Activated T-cell treated with anti-CD3 and anti-CD28 coated beads, Interleukin-2, amount 50 U/mL, for 4 hours (primary cell): ENCODE measurements around the gene HCFC1R1. TPM values are rescaled to one million over a fixed set of nuclear protein-coding genes. Genes with fewer than 3 reads are reported as not detected.

Source experiments
- ATAC-seq, 2 donors: fragments of 200-7000 bp; cut with Tn5 transposase; one replicate each; pipeline ENCODE4 v1.10.0; 2021
- DNase-seq: peaks from one replicate; pipeline ENCODE4 v3.0.0-alpha.2; 2020
- H3K27me3 Mint-ChIP-seq: one replicate; pipeline ENCODE4 v1.8.0; 2021; ENCODE audit warnings: low read depth, mixed read lengths
- H3K36me3 Mint-ChIP-seq: one replicate; pipeline ENCODE4 v1.8.0; 2022; ENCODE audit warnings: mixed read lengths; ENCODE audit not compliant: insufficient read depth
- H3K4me1 Mint-ChIP-seq: one replicate; pipeline ENCODE4 v1.8.0; 2021; ENCODE audit warnings: low read depth, mixed read lengths
- H3K4me3 Mint-ChIP-seq: one replicate; pipeline ENCODE4 v1.8.0; 2021; ENCODE audit warnings: mild to moderate bottlenecking, moderate library complexity, mixed read lengths
- H3K9me3 Mint-ChIP-seq: one replicate; pipeline ENCODE4 v1.8.0; 2021; ENCODE audit warnings: mixed read lengths
- total RNA-seq, 3 donors: library from RNA; stranded (reverse); gene quantifications; one replicate each; pipeline ENCODE4 v1.2.1, GENCODE V29; 2021

Gene HCFC1R1
- total RNA-seq, 3 donors from 2014 or later: 32.7 to 36.9 (median 33.9) TPM

DNA sequence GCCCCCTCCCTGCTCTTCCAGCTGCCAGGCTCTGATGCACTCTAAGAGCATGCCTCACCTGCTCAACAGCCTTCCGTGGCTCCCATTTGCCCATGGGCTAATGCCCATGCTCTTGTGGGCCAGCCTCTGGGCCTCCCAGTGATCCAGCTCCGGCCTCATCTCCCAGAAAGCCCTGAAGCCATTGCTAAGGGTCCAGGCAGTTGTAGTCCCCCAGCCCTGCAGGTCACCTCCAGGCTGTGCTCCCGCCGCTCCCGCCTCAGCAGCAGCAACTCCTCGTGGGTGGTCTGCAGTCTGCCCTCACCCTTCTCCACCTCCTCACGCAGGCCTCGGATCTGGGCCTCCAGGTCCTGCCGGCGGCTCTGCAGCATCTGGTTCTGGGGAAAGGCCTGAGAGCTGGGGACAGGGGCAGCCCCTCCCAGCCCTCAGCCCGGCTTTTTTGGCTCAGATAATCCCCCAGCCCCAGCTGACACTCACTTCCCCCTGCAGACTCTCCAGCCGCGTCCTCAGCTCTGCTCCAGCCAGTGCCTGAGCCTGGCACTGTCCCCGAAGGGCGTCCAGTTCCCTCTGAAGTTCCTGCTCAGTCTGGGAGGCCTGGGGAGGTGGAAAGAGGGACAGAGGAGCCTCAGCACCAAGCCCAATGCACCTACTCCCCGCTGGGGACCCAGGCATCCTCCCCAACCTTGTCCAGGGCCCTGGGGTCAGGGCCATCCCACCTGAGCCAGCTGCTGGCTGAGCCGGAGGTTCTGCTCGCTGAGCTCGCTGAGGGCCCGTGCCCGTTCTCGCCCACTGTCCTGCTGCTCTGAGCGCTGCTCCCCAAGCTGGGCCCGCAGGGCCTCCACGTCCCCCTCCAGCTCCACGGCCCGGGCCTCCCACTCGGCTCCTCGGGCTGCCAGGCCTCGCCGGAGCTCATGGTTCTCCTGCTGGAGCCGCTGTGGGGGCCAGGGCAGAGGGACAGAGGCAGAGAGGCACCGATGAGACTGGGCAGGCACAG, 6.8 kb upstream of the HCFC1R1 start:
- ATAC-seq (no peak), DNase-seq (no peak)
- peaks cover 15% of the 10 kb centered on the region for H3K4me1 Mint-ChIP-seq
- peak overlapping the region; percentile 59 for H3K4me3 Mint-ChIP-seq
- H3K9me3 Mint-ChIP-seq: no peaks in the 10 kb centered on the region
- peaks cover 50% of the 10 kb centered on the region for H3K27me3 Mint-ChIP-seq
- H3K36me3 Mint-ChIP-seq: peaks cover 11% of the 10 kb centered on the region

GRCh38 chr16:3029491-3030221, 5.9 kb upstream of the HCFC1R1 start:
- ATAC-seq: peak; percentile 42 to 51

DNA sequence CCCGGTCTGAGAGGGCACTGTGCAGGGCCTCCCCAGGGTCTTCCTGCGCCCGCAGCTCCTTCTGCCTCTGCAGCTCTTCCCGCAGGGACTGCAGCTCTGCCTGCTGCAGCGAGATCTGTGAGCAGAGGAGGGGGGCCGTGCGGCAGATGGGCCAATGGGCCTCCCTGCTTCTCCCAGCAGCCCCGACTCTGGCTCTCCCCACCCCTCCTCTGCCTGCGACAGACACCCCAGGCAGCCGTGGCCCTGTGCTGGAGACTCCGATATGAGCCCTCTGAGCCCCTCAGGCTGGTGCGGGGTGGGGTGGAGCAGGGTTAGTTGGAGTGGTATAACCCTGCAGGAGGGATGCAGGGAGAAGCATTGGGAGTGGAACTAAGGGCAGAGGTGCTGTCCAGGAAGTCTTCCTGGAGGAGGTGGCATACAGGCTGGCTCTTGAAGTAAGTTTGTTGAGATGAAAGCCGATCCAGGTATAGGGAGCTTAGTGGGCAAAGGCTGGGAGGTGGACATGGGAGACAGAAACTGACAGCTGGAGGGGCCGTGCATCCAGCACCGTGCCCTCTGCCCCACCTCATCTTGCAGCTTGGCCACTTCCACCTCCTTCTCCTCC, 5.1 kb upstream of the HCFC1R1 start:
- ATAC-seq (no peak), DNase-seq (no peak)
- Mint-ChIP-seq H3K4me1 (peaks cover 21% of the 10 kb centered on the region), H3K27me3 (peaks cover 33% of the 10 kb centered on the region), H3K36me3 (peaks cover 13% of the 10 kb centered on the region), H3K9me3 (no peaks in the 10 kb centered on the region), H3K4me3 (no peak overlapping the region)

More at GRCh38 chr16:3029491-3030221, 5.9 kb upstream of the HCFC1R1 start:
- Mint-ChIP-seq H3K4me1 (peaks cover 15% of the 10 kb centered on the region), H3K4me3 (peak overlapping the region; percentile 59), H3K27me3 (peaks cover 41% of the 10 kb centered on the region), H3K36me3 (peaks cover 11% of the 10 kb centered on the region), H3K9me3 (no peaks in the 10 kb centered on the region)
- DNase-seq: peak; percentile 34

DNA sequence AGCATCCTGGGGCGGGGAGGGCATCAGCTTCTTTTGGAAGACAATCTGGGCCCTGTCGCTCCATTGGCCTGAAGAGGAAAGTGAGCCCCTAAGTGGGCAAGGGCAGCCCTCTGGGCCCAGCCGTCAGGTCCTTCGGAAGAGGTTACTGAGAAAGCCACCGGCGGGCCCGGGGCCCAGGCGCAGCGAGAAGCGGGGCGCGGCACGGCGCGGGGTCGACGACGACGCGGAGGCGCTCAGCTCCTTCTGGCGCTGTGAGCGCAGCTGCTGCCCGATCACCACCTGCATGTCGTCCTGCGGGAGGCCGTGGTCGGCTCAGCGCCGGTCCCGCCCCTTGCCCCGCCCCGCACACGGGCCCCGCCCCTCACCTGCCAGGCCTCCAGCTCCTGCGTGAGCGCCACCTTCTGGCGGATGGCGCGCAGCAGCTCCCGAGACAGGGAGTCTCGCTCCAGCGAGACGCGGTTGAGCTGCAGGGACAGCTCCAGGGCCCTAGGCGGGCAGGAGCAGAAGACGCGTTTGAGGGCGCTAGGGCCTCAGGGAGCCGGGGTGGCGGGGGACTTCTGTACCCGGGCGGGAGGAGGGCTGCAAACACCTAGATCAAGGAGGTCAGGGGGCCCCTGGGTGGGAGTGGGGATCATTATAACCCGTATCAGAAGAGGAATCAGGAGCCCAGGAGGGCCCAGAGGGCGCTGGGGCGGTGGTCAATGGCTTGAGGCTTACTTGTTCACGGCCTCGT, 4.4 kb upstream of the HCFC1R1 start:
- peak; percentile 40 to 48 for ATAC-seq
- Mint-ChIP-seq H3K9me3 (no peaks in the 10 kb centered on the region), H3K4me1 (peaks cover 27% of the 10 kb centered on the region), H3K27me3 (peaks cover 26% of the 10 kb centered on the region), H3K4me3 (peak overlapping the region; percentile 29), H3K36me3 (peaks cover 13% of the 10 kb centered on the region)
- peak; percentile 88 for DNase-seq

- ATAC-seq (no peak), DNase-seq (no peak)
- Mint-ChIP-seq H3K4me1 (peaks cover 34% of the 10 kb centered on the region), H3K36me3 (peaks cover 13% of the 10 kb centered on the region), H3K4me3 (no peak overlapping the region), H3K9me3 (no peaks in the 10 kb centered on the region), H3K27me3 (peaks cover 19% of the 10 kb centered on the region)
These were observed 3.7 kb upstream of the HCFC1R1 start for GRCh38 chr16:3027489-3027795.

DNA sequence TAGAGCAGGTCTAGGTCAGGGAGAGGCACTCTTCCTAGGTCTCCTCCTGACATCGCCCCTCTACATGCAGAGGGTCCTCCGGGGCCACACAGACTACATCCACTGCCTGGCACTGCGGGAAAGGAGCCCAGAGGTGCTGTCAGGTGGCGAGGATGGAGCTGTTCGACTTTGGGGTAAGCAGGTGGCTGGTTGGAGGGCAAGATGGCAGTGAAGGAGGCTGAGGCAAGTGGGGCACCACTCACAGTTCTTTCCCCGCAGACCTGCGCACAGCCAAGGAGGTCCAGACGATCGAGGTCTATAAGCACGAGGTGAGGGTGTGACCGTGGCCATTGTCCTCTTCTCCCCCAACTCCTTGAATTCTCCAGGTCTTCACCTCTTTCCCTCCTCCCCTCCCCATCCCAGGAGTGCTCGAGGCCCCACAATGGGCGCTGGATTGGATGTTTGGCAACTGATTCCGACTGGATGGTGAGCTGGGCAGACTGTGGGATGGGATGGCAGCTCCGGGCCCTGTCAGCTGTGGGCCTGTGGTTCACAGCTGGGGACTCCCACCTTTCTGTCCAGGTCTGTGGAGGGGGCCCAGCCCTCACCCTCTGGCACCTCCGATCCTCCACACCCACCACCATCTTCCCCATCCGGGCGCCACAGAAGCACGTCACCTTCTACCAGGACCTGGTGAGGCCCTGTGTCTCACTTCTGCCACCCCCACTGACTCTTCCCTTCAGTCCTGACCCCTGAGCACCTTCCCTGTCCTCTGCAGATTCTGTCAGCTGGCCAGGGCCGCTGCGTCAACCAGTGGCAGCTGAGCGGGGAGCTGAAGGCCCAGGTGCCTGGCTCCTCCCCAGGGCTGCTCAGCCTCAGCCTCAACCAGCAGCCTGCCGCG, 3.1 kb upstream of the HCFC1R1 start:
- no peak overlapping the region for H3K4me3 Mint-ChIP-seq
- H3K4me1 Mint-ChIP-seq: peaks cover 40% of the 10 kb centered on the region

DNA sequence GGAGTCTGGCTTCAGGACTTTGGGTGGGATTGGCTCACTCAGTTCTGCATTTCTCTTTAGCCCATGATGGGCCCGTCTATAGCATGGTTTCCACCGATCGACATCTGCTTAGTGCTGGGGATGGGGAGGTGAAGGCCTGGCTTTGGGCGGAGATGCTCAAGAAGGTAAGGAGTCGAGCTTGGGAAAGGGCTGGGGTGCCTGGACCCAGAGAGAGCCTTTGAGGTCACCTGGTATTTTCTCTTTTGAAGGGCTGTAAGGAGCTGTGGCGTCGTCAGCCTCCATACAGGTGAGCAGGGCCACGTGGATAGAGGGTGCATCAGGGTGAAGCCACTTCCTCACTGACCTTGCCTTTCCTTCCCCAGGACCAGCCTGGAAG, 2.2 kb upstream of the HCFC1R1 start:
- peaks cover 14% of the 10 kb centered on the region for H3K27me3 Mint-ChIP-seq
- ATAC-seq (no peak), DNase-seq (no peak)
- no peak overlapping the region for H3K4me3 Mint-ChIP-seq
- peaks cover 13% of the 10 kb centered on the region for H3K36me3 Mint-ChIP-seq
- peaks cover 47% of the 10 kb centered on the region for H3K4me1 Mint-ChIP-seq
- H3K9me3 Mint-ChIP-seq: no peaks in the 10 kb centered on the region

More for the DNA sequence above, 3.1 kb upstream of the HCFC1R1 start:
- Mint-ChIP-seq H3K36me3 (peaks cover 13% of the 10 kb centered on the region), H3K27me3 (peaks cover 17% of the 10 kb centered on the region), H3K9me3 (no peaks in the 10 kb centered on the region)
- ATAC-seq (no peak), DNase-seq (no peak)

DNA sequence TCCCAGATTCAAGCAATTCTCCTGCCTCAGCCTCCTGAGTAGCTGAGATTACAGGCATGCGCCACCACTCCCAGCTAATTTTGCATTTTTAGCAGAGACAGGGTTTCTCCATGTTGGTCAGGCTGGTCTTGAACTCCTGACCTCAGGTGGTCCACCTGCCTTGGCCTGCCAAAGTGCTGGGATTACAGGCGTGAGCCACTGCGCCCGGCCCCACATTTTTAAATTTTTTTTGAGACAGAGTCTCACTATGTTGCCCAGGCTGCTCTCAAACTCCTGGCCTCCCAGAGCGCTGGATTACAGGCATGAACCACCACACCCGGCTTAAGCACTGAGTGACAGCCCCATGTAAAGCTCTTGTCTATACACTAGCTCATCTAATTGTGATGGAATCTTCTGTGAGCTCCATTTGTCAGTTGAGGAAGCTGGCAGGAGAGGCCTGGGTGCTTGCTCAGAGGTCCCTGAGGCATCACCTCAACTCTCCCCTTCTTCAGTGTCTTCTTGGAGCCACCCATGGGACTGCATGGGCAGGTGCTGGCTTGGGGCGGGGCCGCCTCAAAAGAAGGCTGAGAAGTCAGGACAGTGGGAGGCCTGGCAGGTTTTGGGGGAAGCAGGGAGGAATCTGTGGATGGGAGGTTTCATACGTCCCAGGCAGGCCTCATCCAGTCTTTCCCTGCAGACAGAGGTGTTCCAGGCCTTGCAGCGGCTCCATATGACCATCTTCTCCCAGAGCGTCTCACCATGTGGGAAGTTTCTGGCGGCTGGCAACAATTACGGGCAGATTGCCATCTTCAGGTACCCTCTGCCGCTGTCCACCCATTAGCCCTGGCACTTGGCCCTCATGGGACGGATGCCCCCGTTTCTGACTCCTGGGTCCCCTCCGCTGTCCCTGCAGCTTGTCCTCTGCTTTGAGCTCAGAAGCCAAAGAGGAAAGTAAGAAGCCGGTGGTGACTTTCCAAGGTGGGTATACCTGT, 1.6 kb upstream of the HCFC1R1 start:
- peak overlapping the region; percentile 37 for H3K4me3 Mint-ChIP-seq
- no peaks in the 10 kb centered on the region for H3K9me3 Mint-ChIP-seq
- ATAC-seq (no peak), DNase-seq (no peak)
- peaks cover 11% of the 10 kb centered on the region for H3K27me3 Mint-ChIP-seq
- H3K36me3 Mint-ChIP-seq: peaks cover 13% of the 10 kb centered on the region
- peaks cover 50% of the 10 kb centered on the region for H3K4me1 Mint-ChIP-seq

DNA sequence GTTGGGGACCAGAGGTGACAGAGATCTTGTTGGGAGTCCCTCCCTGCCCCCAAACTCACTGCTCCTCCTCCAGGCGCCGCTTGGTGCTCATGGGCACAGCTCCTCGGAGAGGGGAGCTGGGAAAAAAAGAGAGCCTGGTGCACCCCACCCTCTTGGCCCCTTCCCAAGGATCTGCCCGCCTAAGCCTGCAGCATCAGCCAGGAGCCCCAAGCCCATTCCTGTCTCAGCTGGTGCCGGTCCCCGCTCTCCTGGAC, 400 bp downstream of the HCFC1R1 start:
- ATAC-seq: no peak
- peak overlapping the region; percentile 87 for H3K4me3 Mint-ChIP-seq
- DNase-seq: no peak
- no peaks in the 10 kb centered on the region for H3K9me3 Mint-ChIP-seq
- peaks cover 50% of the 10 kb centered on the region for H3K4me1 Mint-ChIP-seq
- H3K36me3 Mint-ChIP-seq: peaks cover 13% of the 10 kb centered on the region
- H3K27me3 Mint-ChIP-seq: peaks cover 2% of the 10 kb centered on the region

DNA sequence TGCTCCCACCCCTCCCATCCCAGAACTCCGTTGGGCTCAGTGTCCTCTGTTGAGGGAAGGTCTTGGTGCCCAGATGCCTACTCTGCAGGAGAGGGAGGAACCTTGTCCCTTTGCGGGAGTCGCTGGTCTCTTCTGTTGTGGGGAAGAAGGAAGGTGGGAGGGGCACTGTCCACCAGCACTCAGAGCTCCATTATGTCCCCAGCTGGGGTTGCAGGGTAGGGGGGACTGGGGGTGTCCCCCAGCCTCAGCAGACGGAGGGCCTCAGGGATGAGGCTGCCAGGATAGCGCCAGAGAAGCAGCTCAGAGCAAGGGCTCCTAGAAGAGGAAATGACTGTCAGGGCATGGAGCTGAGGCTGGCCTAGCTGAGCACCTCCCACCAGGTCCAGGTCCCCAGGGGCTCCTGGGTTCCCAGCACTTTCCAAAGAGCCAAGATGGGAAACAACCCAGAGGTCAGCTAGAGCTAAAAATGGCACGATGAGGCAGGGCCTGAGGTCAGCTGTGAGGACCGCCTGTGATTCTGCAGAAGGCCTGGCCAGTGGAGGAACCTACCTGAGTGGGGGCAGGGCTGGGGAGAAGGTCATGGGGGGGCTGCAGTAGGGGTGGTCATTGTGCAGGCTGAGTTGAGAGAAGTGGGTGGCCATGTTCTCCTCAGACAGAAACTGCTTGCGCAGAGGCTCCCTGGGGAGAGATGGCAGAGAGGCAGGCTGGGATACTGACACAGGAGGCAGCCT, 893 bp downstream of the HCFC1R1 start:
- peaks cover 53% of the 10 kb centered on the region for H3K4me1 Mint-ChIP-seq
- peaks cover 2% of the 10 kb centered on the region for H3K27me3 Mint-ChIP-seq
- peak overlapping the region; percentile 87 for H3K4me3 Mint-ChIP-seq
- H3K36me3 Mint-ChIP-seq: peaks cover 13% of the 10 kb centered on the region
- no peak for DNase-seq
- H3K9me3 Mint-ChIP-seq: no peaks in the 10 kb centered on the region
- ATAC-seq: no peak

DNA sequence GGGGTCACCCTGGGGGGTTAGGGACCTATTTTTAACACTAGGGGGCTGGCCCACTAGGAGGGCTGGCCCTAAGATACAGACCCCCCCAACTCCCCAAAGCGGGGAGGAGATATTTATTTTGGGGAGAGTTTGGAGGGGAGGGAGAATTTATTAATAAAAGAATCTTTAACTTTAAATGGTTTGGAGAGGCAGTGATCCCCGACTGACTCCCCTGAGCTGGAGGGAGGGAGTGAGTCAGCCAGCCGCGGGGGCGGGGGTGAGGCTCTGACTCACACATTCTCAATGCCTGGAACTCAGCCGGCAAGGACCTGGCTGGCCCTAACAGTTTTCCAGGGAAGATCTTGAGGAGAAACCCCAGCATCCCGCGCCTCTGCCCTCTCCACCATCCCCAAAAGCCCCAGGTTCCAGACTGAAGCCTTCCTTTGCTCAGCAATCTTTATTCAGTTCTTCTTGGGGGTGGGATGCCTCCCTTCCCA, 1.5 kb downstream of the HCFC1R1 start:
- Mint-ChIP-seq H3K36me3 (peaks cover 13% of the 10 kb centered on the region), H3K9me3 (no peaks in the 10 kb centered on the region), H3K4me1 (peaks cover 53% of the 10 kb centered on the region), H3K4me3 (peak overlapping the region; percentile 87), H3K27me3 (peaks cover 2% of the 10 kb centered on the region)
- DNase-seq (peak; percentile 93), ATAC-seq (peak; percentile 39 to 46)
